ENCODE results near the gene GADL1. TPM values are rescaled to one million over a fixed set of nuclear protein-coding genes. Genes with fewer than 3 reads are reported as not detected.

GADL1 gene
- total RNA-seq, 2 donors from 2014 or later, result not detected

DNA sequence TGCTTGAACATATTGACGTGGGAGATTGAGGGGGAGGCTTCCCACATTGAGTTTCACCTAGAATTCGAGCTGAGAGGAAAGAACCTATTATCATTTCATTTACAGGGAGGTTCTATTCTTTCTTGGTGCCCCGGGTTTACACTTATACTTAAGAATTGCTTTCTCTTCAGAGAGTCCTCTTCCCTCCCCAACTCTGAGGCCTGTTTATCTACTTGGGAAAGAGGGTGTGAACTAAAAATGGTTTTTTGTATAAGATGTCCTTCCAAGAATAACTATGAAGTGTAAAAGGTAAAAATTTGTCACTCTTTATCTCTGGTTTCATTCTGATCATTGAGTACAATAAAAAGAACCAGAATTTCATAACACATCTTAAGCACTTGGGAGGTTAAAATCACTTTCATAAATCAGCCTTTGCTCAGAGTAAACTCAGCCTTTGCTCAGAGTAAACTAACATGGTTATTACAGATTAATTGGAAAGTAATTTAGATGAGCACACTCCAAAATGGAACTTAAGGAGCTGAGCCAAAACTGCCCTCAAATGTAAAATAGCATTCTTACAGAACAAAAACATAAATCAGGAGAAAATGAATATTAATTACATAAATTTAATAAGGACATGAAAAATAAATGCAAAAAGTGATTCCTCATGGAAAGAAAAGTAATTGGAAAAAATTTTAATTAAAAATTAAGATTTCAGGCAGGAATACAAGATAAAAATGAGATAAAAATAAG lies 75.2 kb downstream of the GADL1 start:
- Histone ChIP-seq H3K9ac (ENCODE audit: low read depth in 2 of 2, low read length in 2 of 2) (no peak overlapping the region), H3K36me3 (no peaks in the 10 kb centered on the region), H3K4me1 (no peaks in the 10 kb centered on the region), H3K9me3 (no peaks in the 10 kb centered on the region), H3K27ac (no peak overlapping the region), H3K4me3 (no peak overlapping the region), H3K27me3 (no peaks in the 10 kb centered on the region)
- TF ChIP-seq, protein P1, sequence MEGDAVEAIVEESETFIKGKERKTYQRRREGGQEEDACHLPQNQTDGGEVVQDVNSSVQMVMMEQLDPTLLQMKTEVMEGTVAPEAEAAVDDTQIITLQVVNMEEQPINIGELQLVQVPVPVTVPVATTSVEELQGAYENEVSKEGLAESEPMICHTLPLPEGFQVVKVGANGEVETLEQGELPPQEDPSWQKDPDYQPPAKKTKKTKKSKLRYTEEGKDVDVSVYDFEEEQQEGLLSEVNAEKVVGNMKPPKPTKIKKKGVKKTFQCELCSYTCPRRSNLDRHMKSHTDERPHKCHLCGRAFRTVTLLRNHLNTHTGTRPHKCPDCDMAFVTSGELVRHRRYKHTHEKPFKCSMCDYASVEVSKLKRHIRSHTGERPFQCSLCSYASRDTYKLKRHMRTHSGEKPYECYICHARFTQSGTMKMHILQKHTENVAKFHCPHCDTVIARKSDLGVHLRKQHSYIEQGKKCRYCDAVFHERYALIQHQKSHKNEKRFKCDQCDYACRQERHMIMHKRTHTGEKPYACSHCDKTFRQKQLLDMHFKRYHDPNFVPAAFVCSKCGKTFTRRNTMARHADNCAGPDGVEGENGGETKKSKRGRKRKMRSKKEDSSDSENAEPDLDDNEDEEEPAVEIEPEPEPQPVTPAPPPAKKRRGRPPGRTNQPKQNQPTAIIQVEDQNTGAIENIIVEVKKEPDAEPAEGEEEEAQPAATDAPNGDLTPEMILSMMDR (IDR thresholded peaks at IDR 0.05), result no peak
- intact Hi-C loops (cut with DNase I), result no loop called here
- no peak for DNase-seq

DNA sequence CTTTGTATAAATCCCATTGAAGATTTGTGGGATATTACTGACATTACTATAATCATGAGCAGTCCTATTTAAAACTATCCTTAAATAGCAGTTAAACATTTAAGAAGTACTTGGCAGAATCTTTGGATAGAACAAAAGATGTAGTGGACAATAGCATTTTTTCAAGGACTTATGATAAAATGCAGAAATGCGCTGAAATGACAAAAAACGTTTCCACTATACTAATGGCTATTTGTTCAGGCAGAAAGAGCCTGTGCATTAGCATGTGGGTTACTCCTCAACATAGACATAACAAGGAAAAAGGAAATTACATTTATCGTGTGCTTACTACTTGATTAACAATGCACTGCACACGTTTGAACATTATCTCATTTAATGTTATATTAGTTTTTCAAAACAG lies 80.7 kb downstream of the GADL1 start:
- H3K27me3 ChIP-seq, result no peaks in the 10 kb centered on the region
- TF ChIP-seq, protein P1 (IDR thresholded peaks at IDR 0.05), result no peak
- H3K27ac ChIP-seq, result no peak overlapping the region

DNA sequence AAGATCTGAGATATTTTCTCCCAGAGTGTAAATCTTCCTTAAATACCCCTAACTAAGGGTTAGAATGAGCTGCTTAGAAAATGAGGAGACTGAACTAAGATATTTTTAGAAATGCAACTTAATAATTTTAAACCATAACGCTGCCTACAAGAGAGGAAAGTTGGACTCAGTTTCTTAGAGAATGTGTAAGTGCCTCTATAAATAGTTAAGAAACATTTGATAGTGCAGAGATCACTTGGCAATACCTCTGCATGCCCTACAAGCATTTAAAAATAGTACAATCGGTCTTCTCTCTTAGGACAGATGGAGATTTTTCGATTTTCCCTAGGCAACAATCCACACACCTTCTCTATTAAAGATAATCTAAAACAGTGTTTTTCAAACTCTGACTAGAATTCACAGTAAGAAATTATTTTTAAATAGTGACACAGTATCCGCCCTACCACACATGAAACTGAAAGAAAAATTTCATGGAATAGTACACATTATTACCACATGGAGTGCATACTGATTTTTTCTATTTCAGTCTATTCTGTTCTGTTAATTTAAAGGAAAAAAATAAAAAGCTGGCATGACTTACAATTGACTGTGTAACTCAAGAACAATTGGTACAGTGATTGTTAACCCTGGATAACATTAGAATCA lies 83.2 kb downstream of the GADL1 start:
- TF ChIP-seq, protein P1 (IDR thresholded peaks at IDR 0.05), result no peak
- Histone ChIP-seq H3K9me3 (no peaks in the 10 kb centered on the region), H3K27me3 (no peaks in the 10 kb centered on the region), H3K9ac (ENCODE audit: low read depth in 2 of 2, low read length in 2 of 2) (no peak overlapping the region), H3K36me3 (no peaks in the 10 kb centered on the region), H3K4me3 (no peak overlapping the region), H3K4me1 (no peaks in the 10 kb centered on the region), H3K27ac (no peak overlapping the region)
- DNase-seq, result no peak
- intact Hi-C loops (cut with DNase I), result no loop called here

More for the DNA sequence above, 80.7 kb downstream of the GADL1 start:
- Histone ChIP-seq H3K9me3 (no peaks in the 10 kb centered on the region), H3K4me3 (no peak overlapping the region), H3K4me1 (no peaks in the 10 kb centered on the region), H3K9ac (ENCODE audit: low read depth in 2 of 2, low read length in 2 of 2) (no peak overlapping the region), H3K36me3 (no peaks in the 10 kb centered on the region)
- intact Hi-C loops (cut with DNase I), result no loop called here
- DNase-seq, result no peak

DNA sequence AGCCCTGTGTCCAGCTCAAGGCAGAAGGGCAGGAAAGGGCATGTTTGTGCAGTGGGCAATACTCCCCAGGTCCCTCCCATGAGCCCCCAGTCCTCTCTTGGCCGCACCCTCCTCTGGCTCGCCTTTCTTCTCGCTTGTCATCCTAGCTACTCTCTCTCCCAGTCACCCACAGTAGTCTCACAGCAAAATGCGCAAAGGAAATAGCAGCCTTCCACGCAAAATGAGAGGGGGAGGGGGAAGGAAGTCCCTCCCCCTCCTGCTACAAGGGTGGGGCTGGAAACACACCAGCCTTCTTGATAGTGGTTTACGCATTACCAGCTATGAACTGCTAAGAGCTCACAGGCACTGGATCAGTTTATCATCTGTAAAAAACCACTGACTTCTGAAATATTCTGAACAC lies 83.8 kb downstream of the GADL1 start:
- no peaks in the 10 kb centered on the region for H3K36me3 ChIP-seq
- H3K4me1 ChIP-seq, result no peaks in the 10 kb centered on the region
- no peak overlapping the region for H3K4me3 ChIP-seq
- intact Hi-C loops (cut with DNase I), result no loop called here
- no peak overlapping the region for H3K27ac ChIP-seq
- no peaks in the 10 kb centered on the region for H3K9me3 ChIP-seq
- TF ChIP-seq, protein P1 (IDR thresholded peaks at IDR 0.05), result no peak
- no peaks in the 10 kb centered on the region for H3K27me3 ChIP-seq
- no peak for DNase-seq
- no peak overlapping the region for H3K9ac ChIP-seq (ENCODE audit: low read depth in 2 of 2, low read length in 2 of 2)

DNA sequence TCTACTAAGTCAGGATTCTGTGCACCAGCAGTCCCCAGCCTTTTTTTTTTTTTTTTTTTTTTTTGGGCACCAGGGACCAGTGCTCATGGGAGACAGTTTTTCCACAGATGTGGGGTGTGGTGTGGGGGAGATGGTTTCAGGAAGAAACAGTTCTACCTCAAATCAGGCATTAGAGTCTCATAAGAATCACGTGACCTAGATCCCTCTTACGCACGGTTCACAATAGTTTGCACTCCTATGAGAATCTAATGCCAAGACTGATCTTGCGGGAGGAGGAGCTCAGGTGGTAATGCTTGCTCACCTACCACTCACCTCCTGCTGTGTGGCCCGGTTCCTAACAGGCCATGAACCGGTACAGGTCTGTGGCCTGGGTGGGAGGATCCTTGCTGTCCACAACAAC lies 88.8 kb downstream of the GADL1 start:
- TF ChIP-seq, protein P1 (IDR thresholded peaks at IDR 0.05), result no peak
- Histone ChIP-seq H3K9me3 (no peaks in the 10 kb centered on the region), H3K4me3 (no peak overlapping the region), H3K27me3 (no peaks in the 10 kb centered on the region), H3K4me1 (no peaks in the 10 kb centered on the region), H3K27ac (no peak overlapping the region), H3K36me3 (no peaks in the 10 kb centered on the region), H3K9ac (ENCODE audit: low read depth in 2 of 2, low read length in 2 of 2) (no peak overlapping the region)
- intact Hi-C loops (cut with DNase I), result no loop called here
- DNase-seq, result no peak
